ENCODE results near the gene FOXA2.

Gene FOXA2

DNA sequence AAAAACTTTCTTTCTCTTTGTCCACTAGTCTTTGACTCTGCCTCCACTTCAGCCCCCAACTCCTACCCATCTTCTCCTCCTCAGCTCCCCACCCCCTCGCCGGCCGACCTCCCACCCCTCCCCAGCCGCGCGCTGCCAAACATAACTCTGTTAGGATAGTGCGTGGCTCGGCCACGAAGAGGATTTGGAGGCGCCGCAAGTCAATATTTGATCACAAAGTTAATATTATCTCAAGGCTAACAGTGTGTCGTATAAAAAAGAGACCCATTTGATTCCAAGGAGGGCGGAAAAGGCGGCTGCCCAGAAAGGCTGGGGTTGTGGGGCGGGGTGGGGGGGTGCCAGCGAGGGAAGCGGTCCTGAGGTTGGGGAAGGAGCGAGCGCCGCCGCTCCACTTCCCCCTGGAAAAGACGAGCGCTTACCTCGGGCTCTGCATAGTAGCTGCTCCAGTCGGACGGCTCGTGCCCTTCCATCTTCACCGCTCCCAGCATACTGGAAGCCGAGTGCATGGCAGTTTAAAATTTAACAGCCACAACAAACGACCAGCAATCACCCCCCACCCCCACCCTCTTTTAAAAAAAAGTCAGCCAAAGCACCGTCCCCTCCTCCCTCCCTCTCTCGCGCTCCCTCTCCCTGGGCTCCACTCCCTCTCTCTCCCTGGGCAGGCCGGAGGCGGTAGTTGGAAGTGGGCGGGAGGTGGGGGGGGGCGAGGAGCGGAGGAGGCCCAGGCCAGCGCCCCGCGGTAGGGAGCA is 425 bp downstream of the FOXA2 start:
- no peak for DNase-seq

DNA sequence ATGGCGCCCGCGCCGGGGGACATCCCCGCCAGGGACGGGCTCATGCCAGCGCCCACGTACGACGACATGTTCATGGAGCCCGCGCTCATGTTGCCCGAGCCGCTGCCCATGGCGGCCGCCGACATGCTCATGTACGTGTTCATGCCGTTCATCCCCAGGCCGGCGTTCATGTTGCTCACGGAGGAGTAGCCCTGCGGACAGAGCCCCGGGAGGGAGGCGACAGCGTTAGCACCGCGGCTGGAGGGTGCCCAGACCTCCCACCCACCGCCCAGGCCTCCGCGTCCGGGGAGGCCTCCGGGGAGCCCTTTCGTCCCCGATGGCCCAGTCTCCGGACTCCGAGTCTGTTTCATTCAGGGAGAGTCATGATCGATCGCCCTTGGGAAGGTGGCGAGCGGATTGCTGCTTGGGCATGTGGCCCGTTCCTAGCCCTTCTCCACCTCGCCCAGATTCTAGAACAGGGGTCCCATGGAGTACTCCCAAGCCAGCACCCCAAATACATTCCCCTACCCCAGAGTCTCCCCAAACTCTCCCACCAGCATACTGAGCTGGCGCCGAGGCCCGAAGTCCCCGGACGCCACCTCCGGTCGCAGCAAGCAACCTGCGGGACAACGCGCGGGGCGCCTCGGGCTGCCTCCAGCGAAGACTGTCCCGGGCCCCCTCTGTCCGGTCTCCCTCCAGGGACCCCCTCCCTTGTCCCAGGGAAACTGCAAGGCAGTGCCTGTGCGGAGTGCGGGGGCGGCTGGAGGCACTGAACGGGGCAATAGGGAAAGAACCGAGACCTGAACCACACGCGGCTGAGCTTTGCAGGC is 1.2 kb downstream of the FOXA2 start:
- no peak for DNase-seq

DNA sequence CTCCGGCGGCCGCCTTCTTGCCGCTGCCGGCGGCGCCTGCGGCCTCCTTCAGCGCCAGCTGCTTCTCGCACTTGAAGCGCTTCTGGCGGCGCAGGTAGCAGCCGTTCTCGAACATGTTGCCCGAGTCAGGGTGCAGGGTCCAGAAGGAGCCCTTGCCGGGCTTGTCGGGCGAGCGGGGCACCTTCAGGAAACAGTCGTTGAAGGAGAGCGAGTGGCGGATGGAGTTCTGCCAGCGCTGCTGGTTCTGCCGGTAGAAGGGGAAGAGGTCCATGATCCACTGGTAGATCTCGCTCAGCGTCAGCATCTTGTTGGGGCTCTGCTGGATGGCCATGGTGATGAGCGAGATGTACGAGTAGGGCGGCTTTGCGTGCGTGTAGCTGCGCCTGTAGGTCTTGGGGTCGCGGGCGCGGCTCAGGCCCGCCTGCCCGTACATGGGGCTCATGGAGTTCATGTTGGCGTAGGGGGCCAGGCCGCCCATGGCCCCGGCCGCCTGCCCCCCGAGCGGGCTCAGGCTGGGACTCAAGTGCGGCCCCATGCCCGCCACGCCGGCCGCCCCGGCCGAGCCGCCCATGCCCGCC is 1.9 kb downstream of the FOXA2 start:
- DNase-seq, result no peak

DNA sequence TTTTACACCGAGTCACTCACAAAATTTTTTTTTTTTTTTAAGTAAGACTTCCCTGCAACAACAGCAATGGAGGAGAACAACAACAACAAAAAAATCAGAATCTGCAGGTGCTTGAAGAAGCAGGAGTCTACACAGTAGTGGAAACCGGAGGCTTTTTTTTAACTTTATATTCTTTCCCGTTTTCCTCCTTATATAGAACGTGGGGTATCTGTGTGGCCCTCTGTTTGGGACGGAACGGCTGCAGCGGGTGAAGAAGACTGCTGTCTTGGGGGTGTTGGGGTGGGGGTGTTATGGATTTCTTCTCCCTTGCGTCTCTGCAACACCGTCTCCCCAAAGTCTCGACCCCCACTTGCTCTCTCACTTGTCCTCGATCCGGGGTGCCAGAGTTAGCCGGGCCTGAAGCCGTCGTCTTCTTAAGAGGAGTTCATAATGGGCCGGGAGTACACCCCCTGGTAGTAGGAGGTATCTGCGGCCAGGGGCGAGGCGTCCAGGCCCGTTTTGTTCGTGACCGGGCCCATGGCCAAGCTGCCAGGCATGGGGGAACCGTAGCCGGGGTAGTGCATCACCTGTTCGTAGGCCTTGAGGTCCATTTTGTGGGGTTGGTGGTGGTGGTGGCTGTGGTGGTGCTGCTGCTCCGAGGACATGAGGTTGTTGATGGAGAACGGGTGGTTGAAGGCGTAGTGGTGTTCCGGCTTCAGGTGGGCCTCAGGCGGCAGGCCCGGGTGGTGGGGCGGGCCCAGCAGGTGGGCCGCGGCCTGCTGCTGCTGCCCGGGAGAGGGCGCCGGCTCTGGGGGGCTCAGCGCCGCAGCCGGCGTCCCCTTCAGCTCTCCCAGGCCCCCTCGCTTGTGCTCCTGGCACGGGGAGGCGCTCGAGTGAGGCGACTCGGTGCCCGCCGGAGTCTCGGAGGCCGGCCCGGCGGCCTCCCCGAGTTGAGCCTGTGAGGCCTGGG is 2.7 kb downstream of the FOXA2 start:
- DNase-seq, result no peak

DNA sequence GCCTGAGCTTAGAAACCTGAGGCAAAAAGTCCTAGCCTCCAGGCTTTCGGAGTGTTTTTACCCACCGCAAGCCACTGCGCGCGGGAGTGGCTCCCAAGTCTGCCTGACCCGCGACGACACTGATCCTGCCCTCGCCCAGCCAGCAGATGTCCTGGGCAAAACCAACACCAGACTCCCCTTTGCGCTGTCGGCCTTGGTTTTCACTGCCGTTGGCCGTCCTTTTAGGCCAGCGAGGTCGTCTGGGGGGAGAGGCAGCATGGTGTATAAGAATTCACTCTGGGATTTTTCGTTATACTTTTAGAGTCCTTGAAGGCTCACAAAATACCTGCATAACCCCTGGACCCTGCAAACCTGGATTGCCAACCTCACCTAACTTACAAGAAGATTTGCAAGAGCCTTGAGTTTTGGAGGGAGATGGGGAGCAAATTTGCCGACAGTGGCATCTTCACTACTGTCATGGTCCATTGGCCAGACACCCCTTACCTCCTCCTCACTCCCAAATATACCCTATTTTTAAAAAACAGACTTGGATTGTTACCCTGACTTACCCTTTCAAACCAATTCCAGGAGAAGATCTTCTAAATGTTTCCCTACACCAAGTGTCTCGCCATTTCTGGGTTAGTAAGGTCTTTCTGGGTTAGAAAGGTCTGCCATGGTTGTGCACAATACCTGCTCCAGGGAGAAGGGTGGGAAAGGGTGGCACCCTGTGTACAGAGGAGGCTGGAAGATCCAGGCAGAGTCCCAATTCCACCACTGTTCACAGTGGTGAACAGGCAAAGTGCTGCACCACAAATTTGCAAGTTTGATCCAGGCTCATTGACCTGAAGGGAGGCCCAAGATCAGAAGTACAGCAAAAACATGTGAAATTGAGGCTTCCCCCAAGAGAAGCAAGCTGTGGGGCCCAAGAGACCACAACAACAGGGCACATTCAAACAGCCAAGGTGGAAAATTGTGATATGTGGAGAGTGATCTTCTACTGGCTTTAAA is 4.4 kb downstream of the FOXA2 start:
- DNase-seq, result no peak

DNA sequence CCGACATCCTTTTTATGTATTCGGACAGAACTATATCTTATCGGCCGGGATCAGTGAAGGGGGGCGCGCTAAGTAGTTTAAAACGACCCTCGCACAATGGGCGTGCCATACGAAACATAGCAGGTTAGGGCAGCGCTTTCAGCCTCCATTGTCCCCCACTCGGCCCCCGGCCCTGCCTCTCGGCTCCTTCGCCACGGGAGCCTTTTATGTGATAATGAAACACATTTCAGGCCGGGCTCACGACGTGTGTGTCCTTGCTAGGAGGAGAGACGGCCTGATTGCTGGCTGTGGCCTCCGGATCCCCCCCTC is 5.3 kb downstream of the FOXA2 start:
- no peak for DNase-seq

DNA sequence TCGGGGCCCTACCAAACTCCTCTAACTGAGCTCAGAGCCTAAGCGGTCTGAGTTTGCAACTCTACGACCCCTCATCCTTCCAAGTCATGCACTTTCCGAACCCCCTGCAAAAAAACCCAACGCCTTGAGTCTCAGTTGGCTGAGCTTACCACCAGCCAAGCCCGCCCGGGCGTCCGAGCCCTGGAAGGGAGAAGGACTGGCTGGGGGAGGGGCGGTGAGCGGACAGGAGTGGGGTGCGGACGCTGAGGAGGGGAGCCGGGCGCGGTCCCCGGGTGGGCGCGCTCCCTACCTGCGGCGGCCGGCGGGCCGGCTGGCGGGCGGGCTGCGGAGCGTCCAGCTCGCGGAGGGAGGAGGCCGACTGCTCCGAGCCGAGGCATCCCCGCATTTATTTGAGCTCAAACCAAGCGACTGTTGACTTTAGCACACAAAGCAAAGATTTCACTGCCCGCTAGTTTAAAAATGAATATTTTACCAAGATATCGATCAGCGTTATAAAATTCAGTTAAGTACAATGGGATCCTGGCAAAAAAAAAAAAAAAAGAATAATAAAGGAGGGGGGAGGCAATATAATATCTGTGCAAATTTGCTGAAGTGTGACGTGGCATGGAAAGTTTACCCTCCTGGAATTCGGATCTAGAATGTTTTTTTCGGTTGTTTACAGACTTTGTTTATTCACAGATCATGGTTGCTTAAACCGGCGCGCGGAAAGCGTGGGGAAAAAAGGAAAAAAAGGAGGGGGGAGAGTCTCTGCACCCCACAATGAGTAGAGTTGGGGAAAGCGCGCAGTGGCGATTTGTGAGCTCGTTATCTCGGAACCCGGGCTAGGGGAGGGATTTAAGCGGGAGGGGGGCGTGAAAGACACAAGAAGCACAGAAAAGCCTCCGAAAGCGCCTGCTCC is 5.9 kb downstream of the FOXA2 start:
- no peak for DNase-seq

DNA sequence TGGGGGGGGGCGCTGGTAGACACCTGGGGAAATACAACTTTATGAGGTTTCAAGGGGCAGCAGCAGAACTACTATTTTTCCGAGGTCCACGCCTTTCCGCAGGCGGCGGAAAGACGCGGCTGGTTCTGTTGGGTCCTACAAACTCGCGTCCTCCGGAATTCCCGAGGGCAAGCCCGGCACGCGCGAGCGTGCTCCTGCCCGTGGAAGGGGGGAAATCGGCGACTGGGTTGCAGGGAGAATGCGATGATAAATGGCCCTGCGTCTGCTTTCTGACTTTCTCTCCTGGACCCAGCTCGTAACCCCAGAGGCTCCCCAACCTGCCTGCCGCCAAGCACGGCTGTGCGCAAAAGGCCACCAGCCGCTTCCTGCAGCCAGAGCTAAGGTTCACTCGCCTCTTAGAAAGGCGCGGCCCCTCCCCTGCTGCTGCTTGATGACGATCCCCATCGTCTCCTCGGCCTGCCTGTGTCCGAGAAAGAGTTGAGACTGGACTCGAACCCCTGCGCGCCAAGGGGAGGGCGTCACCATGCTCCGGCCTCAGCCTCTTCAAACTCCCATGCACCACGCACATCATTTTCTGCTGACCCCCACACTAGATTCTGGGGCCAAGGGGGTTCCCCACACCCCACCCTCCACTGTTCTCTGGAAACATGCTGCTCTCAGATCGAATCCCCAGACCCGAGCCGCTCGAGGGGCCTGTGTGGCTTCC is 6.7 kb downstream of the FOXA2 start:
- DNase-seq, result no peak

DNA sequence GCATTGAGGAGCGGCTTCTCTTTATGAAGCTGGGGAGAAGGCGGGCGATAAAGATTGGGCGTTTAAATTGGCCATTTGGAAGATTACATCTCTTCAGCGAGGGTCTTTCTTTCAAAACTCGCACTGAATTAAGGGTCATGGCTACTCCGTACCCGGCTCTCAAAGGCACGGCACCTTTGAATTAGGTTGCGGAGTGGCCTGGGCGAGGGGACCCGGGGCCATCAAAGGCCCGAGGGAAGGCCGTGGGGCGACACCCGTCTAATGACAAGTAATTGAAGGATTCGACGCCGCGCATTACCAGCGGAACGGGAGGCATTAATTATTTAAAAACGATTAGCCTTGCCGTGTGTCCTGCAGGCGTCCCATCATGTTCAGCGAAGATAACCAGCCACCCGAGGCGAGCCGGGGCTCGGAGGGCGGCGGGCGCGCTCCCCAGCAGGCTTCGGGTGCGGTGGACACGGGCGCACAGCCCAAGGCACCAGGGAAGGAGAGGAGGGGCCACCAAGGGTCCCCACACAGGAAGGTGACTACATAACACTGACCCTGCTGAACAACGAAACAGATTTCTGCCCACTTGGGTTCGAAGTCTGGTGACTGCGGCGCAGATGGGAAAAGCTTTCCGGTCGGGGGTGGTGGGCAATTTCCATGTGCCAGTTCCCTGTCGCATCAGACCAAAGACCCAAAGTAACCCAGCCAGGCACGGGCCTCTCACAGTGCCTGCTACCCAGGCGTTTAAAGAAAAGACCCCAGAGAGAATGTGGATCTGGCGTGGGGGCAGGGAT is 7.4 kb downstream of the FOXA2 start:
- no peak for DNase-seq

DNA sequence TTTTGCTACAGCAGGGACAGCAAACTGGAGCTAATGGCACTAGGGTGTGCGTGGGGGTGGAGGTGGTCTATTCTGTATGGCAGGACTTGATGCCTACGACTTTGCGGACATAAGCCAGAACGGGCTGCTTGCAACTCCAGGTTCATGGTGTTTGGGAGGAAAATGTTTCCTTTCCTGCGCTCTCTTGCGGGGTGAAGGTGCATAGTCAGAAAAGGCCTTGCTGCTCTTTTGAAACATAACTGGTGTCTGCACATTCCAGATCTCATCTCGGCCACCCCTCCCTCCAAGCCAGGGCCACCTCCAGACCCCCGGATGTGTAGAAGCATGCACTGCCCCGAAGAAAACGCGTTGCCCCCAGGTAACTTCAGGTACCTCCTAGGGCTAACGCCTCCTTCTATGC is 8.1 kb downstream of the FOXA2 start:
- no peak for DNase-seq

DNA sequence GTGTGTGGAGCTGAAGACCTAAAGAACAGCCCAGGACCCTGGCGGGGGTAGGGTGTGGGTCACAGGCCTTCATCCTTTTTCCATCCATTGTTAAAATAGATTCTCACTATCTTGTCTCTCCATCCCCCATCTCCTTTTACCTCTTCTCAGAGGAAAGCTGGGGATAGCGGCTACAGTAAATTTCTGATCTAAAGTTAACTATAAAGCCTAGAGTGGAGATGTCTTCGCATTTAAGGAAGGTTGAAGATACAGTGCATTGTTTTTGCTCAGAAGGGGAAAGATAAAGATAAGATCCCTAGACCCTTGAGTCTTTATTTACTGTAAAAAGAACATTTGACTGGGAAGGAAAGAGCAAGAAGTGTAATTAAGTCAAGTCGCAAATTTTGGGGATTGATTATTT is 8.6 kb downstream of the FOXA2 start:
- DNase-seq, result no peak

DNA sequence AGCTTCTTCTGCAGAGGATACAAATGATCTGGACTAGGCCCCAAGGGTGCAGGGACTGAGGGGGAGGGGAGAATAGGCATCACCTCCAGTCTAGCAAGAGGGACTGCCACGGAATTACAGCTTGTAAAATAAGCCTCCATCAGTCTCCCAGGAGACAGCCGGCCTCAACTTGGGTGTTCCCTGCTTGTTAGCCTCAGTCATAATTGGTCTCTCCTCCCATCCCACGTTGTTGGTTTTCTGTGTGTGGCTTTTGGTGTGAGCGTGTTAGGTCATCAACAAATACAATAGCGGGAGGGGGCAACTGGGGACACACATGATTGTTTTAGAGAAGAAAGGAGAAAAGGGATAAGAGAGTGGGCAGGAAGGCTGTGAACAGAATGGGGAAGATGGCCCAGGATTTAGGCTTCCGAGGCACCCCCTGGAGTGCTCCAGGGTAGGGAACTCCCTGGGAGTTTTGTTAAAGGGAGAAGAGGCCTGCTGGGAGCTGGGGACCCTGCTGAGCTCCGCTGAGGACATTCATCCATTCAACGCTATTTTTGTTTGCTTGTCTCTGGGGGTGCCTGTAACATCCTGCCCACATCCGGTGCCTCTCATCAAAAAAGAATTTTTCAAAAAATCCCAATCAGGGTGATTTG is 9.2 kb downstream of the FOXA2 start:
- DNase-seq, result no peak

DNA sequence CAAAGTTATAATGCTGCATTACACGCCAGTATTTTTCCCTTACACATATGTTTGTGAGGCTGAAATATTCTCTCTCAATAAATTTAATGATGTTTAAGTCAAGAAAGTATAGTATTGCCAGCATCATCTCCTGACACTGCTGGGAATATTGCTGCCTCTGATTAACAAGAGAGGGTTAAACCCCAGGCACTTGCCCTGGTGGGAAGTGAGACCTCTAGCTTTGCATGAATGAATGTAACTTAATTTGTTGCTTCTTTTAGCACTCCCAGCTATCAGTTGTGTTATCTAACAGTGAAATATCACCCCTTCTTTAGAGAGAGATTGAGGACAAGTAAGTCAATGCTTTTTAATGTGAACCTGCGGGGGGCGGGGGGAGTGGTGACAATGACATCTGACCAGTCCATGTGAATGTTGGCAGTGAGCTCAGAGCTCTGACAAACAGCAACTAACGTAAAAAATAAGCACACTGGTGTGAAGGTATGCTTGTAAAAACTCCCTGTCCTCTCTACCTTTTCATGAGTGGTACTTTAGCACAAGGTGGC is 9.8 kb downstream of the FOXA2 start:
- no peak for DNase-seq

DNA sequence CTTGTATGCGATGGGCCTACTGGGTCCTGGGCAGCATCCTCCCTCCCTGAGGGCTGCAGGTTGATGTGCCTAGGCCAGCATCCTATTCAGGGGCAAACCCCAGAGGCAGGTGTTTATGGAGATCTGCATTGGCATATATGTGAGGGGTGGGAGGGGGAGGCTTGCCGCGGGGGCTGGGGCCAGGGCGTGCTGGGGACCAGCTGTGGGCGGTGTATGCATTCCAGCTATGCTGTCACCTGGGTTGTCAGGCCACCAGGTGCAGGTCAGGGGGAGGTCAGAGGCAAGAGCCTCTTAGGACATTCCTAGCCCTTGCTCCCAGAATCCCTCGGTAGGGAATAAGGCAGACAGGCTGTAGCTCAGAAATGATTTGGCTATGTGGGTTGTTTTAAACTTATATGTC is 11.9 kb downstream of the FOXA2 start:
- no peak for DNase-seq

DNA sequence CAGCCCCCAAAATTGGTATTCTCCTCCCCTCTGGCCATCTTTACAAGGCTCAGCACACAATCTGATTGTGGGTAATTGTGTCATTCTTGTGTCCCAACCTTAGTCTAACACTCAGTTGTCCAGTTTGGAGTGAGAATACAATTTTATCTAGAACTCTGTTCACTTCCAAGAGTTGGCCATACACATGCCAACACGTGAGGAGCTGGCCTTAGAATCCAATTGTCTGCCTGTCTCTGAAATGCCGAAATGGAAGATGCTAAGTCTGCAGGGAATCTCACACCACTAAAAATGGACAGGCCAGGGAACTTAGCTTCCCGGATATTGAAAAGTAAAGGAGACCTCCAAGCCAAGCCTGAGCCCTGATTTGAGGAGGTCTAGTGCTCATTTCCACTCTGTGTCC is 12.3 kb downstream of the FOXA2 start:
- DNase-seq, result no peak

DNA sequence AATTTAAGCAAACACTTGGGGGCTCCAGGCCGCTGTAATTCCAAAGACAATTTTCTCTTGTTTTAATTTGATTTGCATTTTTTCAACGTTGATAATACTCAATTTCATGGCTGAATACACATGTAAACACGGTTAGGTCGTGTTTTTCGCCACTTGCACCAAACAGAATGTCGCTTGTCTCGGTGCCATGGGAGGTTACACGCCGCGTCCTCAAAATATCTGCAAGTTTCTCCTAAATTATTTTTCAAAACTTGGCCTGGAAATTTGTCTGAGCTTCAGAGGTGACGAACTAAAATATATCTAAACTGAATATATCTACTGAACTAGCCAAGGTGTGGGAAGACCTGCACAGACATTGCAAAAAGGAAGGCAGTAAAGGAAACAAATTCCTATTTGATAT is 15.0 kb downstream of the FOXA2 start:
- no peak for DNase-seq

DNA sequence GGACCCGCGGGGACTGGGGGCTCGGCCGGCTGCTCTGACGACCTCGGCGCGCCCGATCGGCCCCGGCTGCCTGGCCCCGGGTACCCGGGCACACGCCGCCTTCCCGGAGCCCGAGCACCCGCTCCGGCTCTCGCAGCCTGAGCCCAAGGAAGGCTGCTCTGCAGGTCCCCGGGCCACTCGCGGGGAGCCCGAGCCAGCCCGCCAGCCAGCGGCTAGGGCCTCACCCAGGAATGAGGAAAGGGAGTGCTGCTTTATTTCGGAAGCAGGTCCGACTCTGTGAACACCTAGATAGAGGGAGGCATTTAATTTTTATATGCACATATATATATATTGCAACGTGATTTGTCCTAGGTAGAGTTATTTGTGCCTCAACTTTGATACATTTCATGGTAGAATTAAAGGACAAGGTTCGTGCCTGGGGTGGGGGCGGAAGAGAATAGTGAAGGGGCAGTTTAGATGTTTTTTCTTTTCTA is 15.5 kb downstream of the FOXA2 start:
- no peak for DNase-seq
